Suprapubic skin (tissue), 4 donors: Measurements from ENCODE around the gene SHROOM3. TPM values are rescaled to one million over a fixed set of nuclear protein-coding genes. Genes with fewer than 3 reads are reported as not detected.

ENCODE experiments used
- DNase-seq, 2 donors: peaks; one replicate each; pipeline ENCODE4 v3.0.0-alpha.2; 2019; ENCODE audit warnings: low spot score in 2 of 2
- H3K27ac ChIP-seq: fragments of 200-600 bp; sonication (generic); one replicate; pipeline ENCODE4 v1.5.1; 2019
- H3K27me3 ChIP-seq: fragments of 200-600 bp; sonication (generic); one replicate; pipeline ENCODE4 v1.5.1; 2019
- H3K36me3 ChIP-seq: fragments of 200-600 bp; sonication (generic); one replicate; pipeline ENCODE4 v1.5.1; 2019
- H3K4me1 ChIP-seq: fragments of 200-600 bp; sonication (generic); one replicate; pipeline ENCODE4 v1.5.1; 2019
- H3K4me3 ChIP-seq: fragments of 200-600 bp; sonication (generic); one replicate; pipeline ENCODE4 v1.5.1; 2019; ENCODE audit warnings: mild to moderate bottlenecking
- H3K9me3 ChIP-seq: fragments of 200-600 bp; sonication (generic); one replicate; pipeline ENCODE4 v1.5.1; 2019
- EP300 ChIP-seq: sonication (generic); formaldehyde crosslinking; IDR thresholded peaks from one replicate; pipeline ENCODE4 v1.6.1; 2017; ENCODE audit warnings: antibody characterized with exemption
- POLR2A ChIP-seq, 2 donors: fragments of 450-650 bp; IDR thresholded peaks; one replicate each; pipeline ENCODE4 v1.6.1; 2017; ENCODE audit warnings: antibody characterized with exemption in 2 of 2, mild to moderate bottlenecking in 2 of 2, moderate library complexity in 2 of 2
- POLR2AphosphoS5 ChIP-seq, 3 donors: sonication (generic); formaldehyde crosslinking; IDR thresholded peaks; one replicate each; pipeline ENCODE4 v1.6.1; 2017; ENCODE audit warnings: antibody characterized with exemption in 3 of 3
- WGBS: methylation state at CpG from one replicate; pipeline ENCODE4 v1.1.5; 2018; 5-methylcytosine and 5-hydroxymethylcytosine counted together
- total RNA-seq, 4 donors: library from RNA; depleted of rRNA; stranded (reverse); fragments of >200 nt; gene quantifications; one replicate each; pipeline ENCODE4 v1.1.0, GENCODE V29; 2016
- TF ChIP-seq, protein P1 (sequence below), 2 donors: fragments of 200-600 bp in 1 of 2; fragments of 450-650 bp in 1 of 2; sonication (generic) in 1 of 2; IDR thresholded peaks; one replicate each; pipeline ENCODE4 v1.5.1; 2016 to 2019; ENCODE audit warnings: antibody characterized with exemption in 2 of 2, mild to moderate bottlenecking in 1 of 2, moderate library complexity in 1 of 2

SHROOM3 gene
- total RNA-seq, 4 donors from 2014 or later, result 25.7 to 41.4 (median 29.8) TPM

DNA sequence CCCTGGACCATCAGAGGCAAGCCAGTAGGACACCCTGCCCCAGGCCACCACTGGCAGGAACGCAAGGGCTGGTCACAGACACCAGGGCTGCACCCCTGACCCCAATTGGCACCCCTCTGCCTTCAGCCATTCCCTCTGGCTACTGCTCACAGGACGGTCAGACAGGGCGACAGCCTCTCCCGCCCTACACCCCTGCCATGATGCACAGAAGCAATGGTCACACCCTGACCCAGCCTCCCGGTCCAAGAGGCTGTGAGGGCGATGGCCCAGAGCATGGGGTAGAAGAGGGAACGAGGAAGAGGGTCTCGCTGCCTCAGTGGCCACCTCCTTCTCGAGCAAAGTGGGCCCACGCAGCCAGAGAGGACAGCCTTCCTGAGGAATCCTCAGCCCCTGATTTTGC lies 319.4 kb downstream of the SHROOM3 start:
- DNase-seq, result no peak
- H3K4me1 ChIP-seq, result peaks cover 12% of the 10 kb centered on the region
- H3K4me3 ChIP-seq, result no peak overlapping the region
- no peaks in the 10 kb centered on the region for H3K36me3 ChIP-seq
- TF ChIP-seq POLR2A (IDR thresholded peaks at IDR 0.05) (no peak), EP300 (no peak), POLR2AphosphoS5 (IDR thresholded peaks at IDR 0.05) (no peak)
- TF ChIP-seq, protein P1, sequence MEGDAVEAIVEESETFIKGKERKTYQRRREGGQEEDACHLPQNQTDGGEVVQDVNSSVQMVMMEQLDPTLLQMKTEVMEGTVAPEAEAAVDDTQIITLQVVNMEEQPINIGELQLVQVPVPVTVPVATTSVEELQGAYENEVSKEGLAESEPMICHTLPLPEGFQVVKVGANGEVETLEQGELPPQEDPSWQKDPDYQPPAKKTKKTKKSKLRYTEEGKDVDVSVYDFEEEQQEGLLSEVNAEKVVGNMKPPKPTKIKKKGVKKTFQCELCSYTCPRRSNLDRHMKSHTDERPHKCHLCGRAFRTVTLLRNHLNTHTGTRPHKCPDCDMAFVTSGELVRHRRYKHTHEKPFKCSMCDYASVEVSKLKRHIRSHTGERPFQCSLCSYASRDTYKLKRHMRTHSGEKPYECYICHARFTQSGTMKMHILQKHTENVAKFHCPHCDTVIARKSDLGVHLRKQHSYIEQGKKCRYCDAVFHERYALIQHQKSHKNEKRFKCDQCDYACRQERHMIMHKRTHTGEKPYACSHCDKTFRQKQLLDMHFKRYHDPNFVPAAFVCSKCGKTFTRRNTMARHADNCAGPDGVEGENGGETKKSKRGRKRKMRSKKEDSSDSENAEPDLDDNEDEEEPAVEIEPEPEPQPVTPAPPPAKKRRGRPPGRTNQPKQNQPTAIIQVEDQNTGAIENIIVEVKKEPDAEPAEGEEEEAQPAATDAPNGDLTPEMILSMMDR (IDR thresholded peaks at IDR 0.05), result no peak
- H3K27me3 ChIP-seq, result no peaks in the 10 kb centered on the region
- H3K9me3 ChIP-seq, result no peaks in the 10 kb centered on the region
- WGBS, result 91% methylated on average over 10 of the region's 10 CpGs
- H3K27ac ChIP-seq, result no peak overlapping the region

DNA sequence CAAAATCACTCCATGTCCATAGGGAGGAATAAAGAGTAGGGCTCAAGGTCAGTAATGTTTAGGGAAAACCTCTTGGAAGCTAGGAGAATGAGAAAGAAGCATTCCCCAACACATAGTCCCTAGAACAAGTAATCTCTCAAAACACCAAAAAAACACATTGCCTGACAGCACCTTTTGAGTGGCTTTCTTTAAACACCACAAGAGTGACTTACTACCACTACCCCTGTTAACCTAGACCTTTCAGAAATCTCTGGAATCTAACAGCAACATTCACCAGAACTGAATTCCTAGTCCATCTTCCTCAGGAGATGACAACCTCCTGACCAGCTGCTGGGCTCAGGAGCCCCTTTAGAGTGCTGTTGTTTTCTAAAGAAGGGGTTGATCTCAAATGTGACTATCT lies 320.7 kb downstream of the SHROOM3 start:
- H3K27ac ChIP-seq, result no peak overlapping the region
- TF ChIP-seq POLR2A (IDR thresholded peaks at IDR 0.05), result no peak
- no peak for TF ChIP-seq EP300
- no peak for TF ChIP-seq POLR2AphosphoS5 (IDR thresholded peaks at IDR 0.05)
- TF ChIP-seq, protein P1 (IDR thresholded peaks at IDR 0.05), result no peak
- no peaks in the 10 kb centered on the region for H3K27me3 ChIP-seq
- H3K36me3 ChIP-seq, result no peaks in the 10 kb centered on the region
- no peak overlapping the region for H3K4me3 ChIP-seq
- DNase-seq, result no peak
- no peaks in the 10 kb centered on the region for H3K9me3 ChIP-seq
- H3K4me1 ChIP-seq, result peaks cover 12% of the 10 kb centered on the region

DNA sequence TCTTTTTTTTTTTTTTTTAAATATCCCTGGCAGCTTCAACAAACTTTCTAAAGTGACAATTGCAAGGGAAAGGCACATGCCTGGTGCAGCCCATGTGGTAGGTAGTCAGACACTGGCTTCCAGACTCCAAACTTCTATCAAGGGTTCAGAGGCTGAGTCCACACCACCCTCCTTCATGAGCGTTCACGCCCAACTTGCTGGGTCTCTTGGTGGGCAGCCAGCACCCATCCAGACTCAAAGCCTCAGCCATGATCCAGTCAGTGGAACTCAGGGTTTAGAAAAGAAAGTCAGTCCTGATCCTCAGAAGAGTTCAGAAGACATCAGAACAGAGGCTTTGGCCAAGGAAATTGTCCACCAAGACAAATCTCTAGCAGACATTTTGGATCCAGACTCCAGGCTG lies 321.4 kb downstream of the SHROOM3 start:
- Histone ChIP-seq H3K27me3 (no peaks in the 10 kb centered on the region), H3K4me1 (peaks cover 12% of the 10 kb centered on the region), H3K36me3 (no peaks in the 10 kb centered on the region), H3K9me3 (no peaks in the 10 kb centered on the region), H3K27ac (no peak overlapping the region), H3K4me3 (no peak overlapping the region)
- no peak for DNase-seq
- TF ChIP-seq POLR2AphosphoS5 (IDR thresholded peaks at IDR 0.05), result no peak
- TF ChIP-seq POLR2A (IDR thresholded peaks at IDR 0.05), result no peak
- TF ChIP-seq, protein P1 (IDR thresholded peaks at IDR 0.05), result no peak
- TF ChIP-seq EP300, result no peak
- 100% methylated on average over 2 of the region's 2 CpGs for WGBS

DNA sequence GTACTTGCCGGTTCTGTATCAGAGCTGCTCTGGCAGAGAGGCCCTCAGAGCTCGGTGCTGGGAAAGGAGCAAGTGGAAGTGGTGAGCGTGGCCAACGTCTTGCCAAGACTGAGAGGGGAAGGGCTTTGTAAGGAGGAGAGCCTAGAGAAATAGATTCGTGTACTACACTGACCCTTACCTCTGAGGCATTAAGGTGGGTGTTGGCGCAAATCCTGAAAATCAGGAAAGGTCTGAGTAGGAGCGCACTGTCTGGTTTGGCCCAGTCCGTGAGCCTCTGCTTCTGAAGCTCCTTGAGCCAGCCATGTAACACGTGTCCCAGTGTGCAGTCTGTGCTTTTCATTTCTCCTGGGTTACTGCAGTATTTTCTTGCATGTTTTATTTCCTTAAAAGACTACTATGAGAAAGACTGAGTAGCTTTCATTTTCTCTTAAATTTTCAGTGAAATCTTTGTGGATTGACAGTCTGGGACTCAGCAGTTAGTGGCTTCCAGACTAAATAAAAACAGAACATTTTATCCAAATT lies 322.4 kb downstream of the SHROOM3 start:
- Histone ChIP-seq H3K4me1 (peaks cover 12% of the 10 kb centered on the region), H3K36me3 (no peaks in the 10 kb centered on the region), H3K27me3 (no peaks in the 10 kb centered on the region), H3K27ac (peak overlapping the region; percentile 5), H3K4me3 (no peak overlapping the region), H3K9me3 (no peaks in the 10 kb centered on the region)
- TF ChIP-seq EP300, result no peak
- no peak for TF ChIP-seq POLR2A (IDR thresholded peaks at IDR 0.05)
- no peak for TF ChIP-seq POLR2AphosphoS5 (IDR thresholded peaks at IDR 0.05)
- TF ChIP-seq, protein P1 (IDR thresholded peaks at IDR 0.05), result no peak
- 84% methylated on average over 9 of the region's 9 CpGs for WGBS
- DNase-seq, result no peak

DNA sequence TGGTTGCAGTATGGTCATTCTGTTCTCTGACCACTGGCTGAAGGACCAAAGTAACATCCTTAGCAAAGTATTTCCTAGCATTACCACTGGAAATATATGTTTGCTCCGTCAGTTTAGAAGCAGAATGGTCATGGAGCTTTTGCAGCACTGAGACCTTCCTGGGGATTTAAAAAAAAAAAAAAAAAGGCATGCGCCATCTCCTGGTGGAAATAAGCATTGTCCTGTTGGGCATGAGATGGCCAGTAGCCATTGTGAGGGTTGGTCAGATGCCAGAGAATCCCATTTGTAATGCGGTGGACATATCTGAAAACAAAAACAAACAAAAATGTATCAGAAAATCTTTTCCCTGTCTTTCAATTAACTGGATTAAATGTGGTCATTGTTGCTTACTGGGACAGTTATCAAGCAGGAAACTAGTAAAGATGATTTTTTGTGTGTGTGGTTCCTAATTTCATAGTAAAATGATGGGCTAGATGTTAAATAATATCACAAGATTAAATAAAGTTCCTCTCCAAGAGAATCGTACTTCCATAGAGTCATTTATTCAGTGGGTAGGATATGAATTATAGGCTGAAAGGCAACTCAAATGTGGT lies 323.4 kb downstream of the SHROOM3 start:
- no peaks in the 10 kb centered on the region for H3K27me3 ChIP-seq
- H3K36me3 ChIP-seq, result no peaks in the 10 kb centered on the region
- WGBS, result 41% methylated on average over 4 of the region's 4 CpGs
- DNase-seq, result no peak
- peaks cover 12% of the 10 kb centered on the region for H3K4me1 ChIP-seq
- H3K9me3 ChIP-seq, result no peaks in the 10 kb centered on the region
- peak overlapping the region; percentile 5 for H3K27ac ChIP-seq
- no peak overlapping the region for H3K4me3 ChIP-seq
- TF ChIP-seq EP300 (no peak), POLR2A (IDR thresholded peaks at IDR 0.05) (no peak), POLR2AphosphoS5 (IDR thresholded peaks at IDR 0.05) (no peak)
- TF ChIP-seq, protein P1 (IDR thresholded peaks at IDR 0.05), result peak; percentile 46 to 66
